T-cell (primary cell): ENCODE results near the gene LTB4R2. TPM values are rescaled to one million over a fixed set of nuclear protein-coding genes. Genes with fewer than 3 reads are reported as not detected.

ENCODE experiments used
- total RNA-seq, 35 experiments: library from RNA in 6 of 35; stranded (reverse) in 6 of 35; fragments of 120-200 nt in 1 of 35; gene quantifications; one replicate each; pipeline versions ENCODE4 v1.2.1 to v1.2.4 and lab custom pipeline; 2013 to 2026

Gene LTB4R2
- total RNA-seq, 5 donors from 2014 or later (not counting 1 experiment from before 2014, with no cell fraction given): 18.6 to 25.2 (median 20.3) TPM

Other genes with a start within 250 kb of the LTB4R2 start
- not detected for gene CPNE6, start 238.6 kb upstream of the LTB4R2 start, total RNA-seq
- 10 to 100 TPM; 11.8 to 35.5 (median 29.4) TPM for gene PCK2, start 215.8 kb upstream of the LTB4R2 start, total RNA-seq
- 10 to 100 TPM; 78.5 to 94.1 (median 89.6) TPM for gene DCAF11, start 195.4 kb upstream of the LTB4R2 start, total RNA-seq
- gene NRL, start 195.2 kb upstream of the LTB4R2 start, total RNA-seq: 1 to 10 TPM; 1.9 to 3.7 (median 3.4) TPM
- gene FITM1, start 179.5 kb upstream of the LTB4R2 start, total RNA-seq: 1 to 10 TPM; 2.5 to 3.5 (median 3.2) TPM
- gene PSME1, start 173.9 kb upstream of the LTB4R2 start, total RNA-seq: 100 to 1,000 TPM; 221 to 291 (median 259) TPM
- 10 to 100 TPM in 3 of 5 donors, 1 to 10 TPM in 2; 9.3 to 29.8 (median 20.8) TPM for gene EMC9, start 168.5 kb upstream of the LTB4R2 start, total RNA-seq
- 100 to 1,000 TPM; 130 to 192 (median 159) TPM for gene PSME2, start 163.5 kb upstream of the LTB4R2 start, total RNA-seq
- 100 to 1,000 TPM in 3 of 5 donors, 10 to 100 TPM in 2; 67.7 to 131 (median 100) TPM for gene RNF31, start 162.6 kb upstream of the LTB4R2 start, total RNA-seq
- gene IRF9, start 148.9 kb upstream of the LTB4R2 start, total RNA-seq: 100 to 1,000 TPM; 201 to 285 (median 215) TPM
- 10 to 100 TPM; 32.4 to 82.5 (median 41.5) TPM for gene REC8, start 138.1 kb upstream of the LTB4R2 start, total RNA-seq
- gene IPO4, start 121.3 kb upstream of the LTB4R2 start, total RNA-seq: 10 to 100 TPM; 34.4 to 53.4 (median 39.6) TPM
- gene TM9SF1, start 114.7 kb upstream of the LTB4R2 start, total RNA-seq: 10 to 100 TPM; 19.0 to 29.5 (median 21.8) TPM
- gene TSSK4, start 104.4 kb upstream of the LTB4R2 start, total RNA-seq: 1 to 10 TPM in 2 of 5 donors, under 1 TPM in 3; 0.35 to 1.4 (median 0.44) TPM
- 10 to 100 TPM; 81.9 to 99.6 (median 92.8) TPM for gene CHMP4A, start 96.7 kb upstream of the LTB4R2 start, total RNA-seq
- gene MDP1, start 94.1 kb upstream of the LTB4R2 start, total RNA-seq: 10 to 100 TPM in 3 of 5 donors, 1 to 10 TPM in 2; 7.2 to 17.5 (median 12.1) TPM
- gene NEDD8, start 77.8 kb upstream of the LTB4R2 start, total RNA-seq: 100 to 1,000 TPM in 4 of 5 donors, 10 to 100 TPM in 1; 92.1 to 107 (median 101) TPM
- gene GMPR2, start 77.2 kb upstream of the LTB4R2 start, total RNA-seq: 10 to 100 TPM; 53.8 to 81.2 (median 64.0) TPM
- 100 to 1,000 TPM; 119 to 160 (median 139) TPM for gene TINF2, start 67.5 kb upstream of the LTB4R2 start, total RNA-seq
- gene TGM1, start 47.0 kb upstream of the LTB4R2 start, total RNA-seq: 10 to 100 TPM in 2 of 5 donors, 1 to 10 TPM in 3; 4.9 to 13.5 (median 9.4) TPM
- 10 to 100 TPM; 49.3 to 66.5 (median 62.4) TPM for gene RABGGTA, start 38.5 kb upstream of the LTB4R2 start, total RNA-seq
- 10 to 100 TPM; 34.2 to 47.6 (median 39.1) TPM for gene DHRS1, start 10.4 kb upstream of the LTB4R2 start, total RNA-seq
- gene NOP9, start 10.3 kb upstream of the LTB4R2 start, total RNA-seq: 10 to 100 TPM; 29.7 to 33.2 (median 30.8) TPM
- 10 to 100 TPM; 13.0 to 22.8 (median 20.8) TPM for gene CIDEB, start 2.2 kb upstream of the LTB4R2 start, total RNA-seq
- 10 to 100 TPM; 17.0 to 29.0 (median 18.0) TPM for gene LTB4R, start 1.4 kb downstream of the LTB4R2 start, total RNA-seq
- gene ADCY4, start 24.9 kb downstream of the LTB4R2 start, total RNA-seq: 10 to 100 TPM in 1 of 5 donors, 1 to 10 TPM in 4; 7.8 to 10.4 (median 8.5) TPM
- 10 to 100 TPM; 26.2 to 68.3 (median 59.2) TPM for gene RIPK3, start 29.9 kb downstream of the LTB4R2 start, total RNA-seq
- gene NFATC4, start 58.0 kb downstream of the LTB4R2 start, total RNA-seq: under 1 TPM in 4 of 5 donors, not detected in 1; 0.16 to 0.82 (median 0.39) TPM
- gene NYNRIN, start 88.9 kb downstream of the LTB4R2 start, total RNA-seq: under 1 TPM; 0.28 to 0.95 (median 0.61) TPM
- gene CBLN3, start 119.5 kb downstream of the LTB4R2 start, total RNA-seq: 10 to 100 TPM in 1 of 5 donors, 1 to 10 TPM in 4; 3.9 to 13.5 (median 5.0) TPM
- gene KHNYN, start 119.8 kb downstream of the LTB4R2 start, total RNA-seq: 100 to 1,000 TPM; 126 to 166 (median 146) TPM
- gene SDR39U1, start 132.6 kb downstream of the LTB4R2 start, total RNA-seq: 100 to 1,000 TPM in 3 of 5 donors, 10 to 100 TPM in 2; 79.6 to 154 (median 109) TPM
- not detected for gene CMA1, start 198.1 kb downstream of the LTB4R2 start, total RNA-seq